Measurements from ENCODE around the gene SARNP.

GRCh38 chr12:55789171-55789570, 28.4 kb downstream of the SARNP start:
- TF ChIP-seq CTCF (conservative IDR thresholded peaks at IDR 0.05; ENCODE audit: low read length) (no peak), EZH2phosphoT487 (IDR thresholded peaks at IDR 0.05; ENCODE audit: borderline replicate concordance, low read depth, low read length) (no peak)
